HG02943 (cell line): ENCODE data around the gene CDK16.
A peak's percentile ranks its signal among the peaks of the same experiment; 100 is the strongest.

Experiments
- ATAC-seq: cut with Tn5 transposase; IDR thresholded peaks from one replicate; pipeline ENCODE4 v1.9.1; 2021; ENCODE audit warnings: mild to moderate bottlenecking, low read depth, moderate library complexity; ENCODE audit not compliant: unreplicated experiment

CDK16 gene

GRCh38 chrX:47204970-47205369 is 13.5 kb upstream of the CDK16 start:
- ATAC-seq = no peak

- no peak for ATAC-seq
Measured at GRCh38 chrX:47206316-47206715, 12.2 kb upstream of the CDK16 start.

- no peak for ATAC-seq
Measured at GRCh38 chrX:47208108-47208507, 10.4 kb upstream of the CDK16 start.

- no peak for ATAC-seq
Measured at GRCh38 chrX:47209508-47210238, 8.8 kb upstream of the CDK16 start.

- ATAC-seq = no peak
Measured at GRCh38 chrX:47210661-47211425, 7.6 kb upstream of the CDK16 start.

- ATAC-seq = no peak
Measured at GRCh38 chrX:47212381-47213293, 5.8 kb upstream of the CDK16 start.

GRCh38 chrX:47214435-47215077 is 3.9 kb upstream of the CDK16 start:
- ATAC-seq = no peak

GRCh38 chrX:47215291-47215900 is 3.1 kb upstream of the CDK16 start:
- no peak for ATAC-seq

GRCh38 chrX:47216393-47216925 is 2.0 kb upstream of the CDK16 start:
- no peak for ATAC-seq

GRCh38 chrX:47217121-47217851 is 1.2 kb upstream of the CDK16 start:
- ATAC-seq = no peak

- peak; percentile 94 for ATAC-seq
Measured at GRCh38 chrX:47217852-47218279, 615 bp upstream of the CDK16 start.

- no peak for ATAC-seq
Measured at GRCh38 chrX:47218920-47219815, 687 bp downstream of the CDK16 start.

GRCh38 chrX:47221756-47222155 is 3.3 kb downstream of the CDK16 start:
- no peak for ATAC-seq

- ATAC-seq = no peak
Measured at GRCh38 chrX:47222751-47223350, 4.4 kb downstream of the CDK16 start.

- ATAC-seq = no peak
Measured at GRCh38 chrX:47223476-47224250, 5.2 kb downstream of the CDK16 start.

- ATAC-seq = no peak
Measured at GRCh38 chrX:47224266-47224895, 5.9 kb downstream of the CDK16 start.
